H1 (cell line): Measurements from ENCODE around the gene CCDC59. TPM values are rescaled to one million over a fixed set of nuclear protein-coding genes. Genes with fewer than 3 reads are reported as not detected.

Experiments
- CEBPB ChIP-seq: IDR thresholded peaks from 2 replicates; pipeline ENCODE4 v1.6.1; 2012; ENCODE audit warnings: low read depth, low read length
- EGR1 ChIP-seq: IDR thresholded peaks from 2 replicates; pipeline ENCODE4 v1.6.1; 2011; ENCODE audit warnings: low read depth, low read length, borderline replicate concordance
- polyA plus RNA-seq, 7 experiments: library from polyadenylated mRNA; depleted of rRNA in 3 of 7; stranded (reverse) in 5 of 7; unstranded in 2 of 7; fragments of >200 nt in 5 of 7; fragments of 200-250 nt in 2 of 7; gene quantifications; 1 replicate in 5 of 7; 2 replicates in 1 of 7; 4 replicates in 1 of 7; pipeline versions ENCODE4 v1.2.1 to v1.2.3, GENCODE V29; 2011 to 2013; ENCODE audit warnings: missing spikeins in 2 of 7, mixed read lengths in 2 of 7
- total RNA-seq: library from RNA; stranded (reverse); fragmentation: NEBNext Ultra II Directional; extraction: Animal tissue kit (Norgen Biotek cat#: 25700); gene quantifications from 2 replicates; pipeline ENCODE4 v1.2.1, GENCODE V29; 2021
- TF ChIP-seq, protein P1 (sequence below): IDR thresholded peaks from 2 replicates; pipeline ENCODE4 v1.6.1; 2011; ENCODE audit warnings: low read depth, mild to moderate bottlenecking, low read length; ENCODE audit not compliant: insufficient read depth

The CCDC59 gene
- total and polyA plus RNA-seq, 2 of the 8 experiments (the other 6 are each of a cell fraction or from before 2014, with no cell fraction given), result 11.6 to 54.0 TPM

DNA sequence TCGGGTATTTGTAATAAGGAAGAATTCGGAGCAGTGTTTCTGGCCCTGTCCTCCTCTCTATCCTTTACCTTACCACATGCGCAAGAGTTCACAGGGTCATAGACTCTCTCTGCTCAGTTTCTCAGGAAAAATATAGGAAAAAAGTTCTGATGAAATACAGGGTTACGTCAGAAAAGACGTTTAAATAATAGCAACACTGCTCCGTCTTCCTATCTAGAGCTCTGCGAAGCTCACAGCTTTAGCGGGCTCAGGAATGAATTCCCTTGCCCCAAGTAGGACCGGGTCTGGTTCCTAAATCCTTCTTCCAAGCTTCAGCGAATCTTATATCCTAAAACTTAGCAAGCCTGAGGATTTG, 365 bp downstream of the CCDC59 start (continued):
- TF ChIP-seq, protein P1, sequence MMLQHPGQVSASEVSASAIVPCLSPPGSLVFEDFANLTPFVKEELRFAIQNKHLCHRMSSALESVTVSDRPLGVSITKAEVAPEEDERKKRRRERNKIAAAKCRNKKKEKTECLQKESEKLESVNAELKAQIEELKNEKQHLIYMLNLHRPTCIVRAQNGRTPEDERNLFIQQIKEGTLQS, result no peak
- TF ChIP-seq CEBPB (no peak), EGR1 (no peak)
- TF ChIP-seq, all 59 proteins: peak for 2
